HG02610 (cell line): Measurements from ENCODE around the gene NPHS1.
"Not testable (repeated sequence)": the region's sequence is repeated elsewhere in the genome, so short reads cannot be mapped to it uniquely, and the experiment has no call there.

Experiments used
- ATAC-seq: cut with Tn5 transposase; IDR thresholded peaks from one replicate; pipeline ENCODE4 v1.9.1; 2021; ENCODE audit warnings: mild to moderate bottlenecking, moderate library complexity; ENCODE audit not compliant: unreplicated experiment

Gene NPHS1

GRCh38 chr19:35851213-35852028, 883 bp downstream of the NPHS1 start:
- ATAC-seq = no peak

- no peak for ATAC-seq
Observed at GRCh38 chr19:35848919-35849505, 3.3 kb downstream of the NPHS1 start.

DNA sequence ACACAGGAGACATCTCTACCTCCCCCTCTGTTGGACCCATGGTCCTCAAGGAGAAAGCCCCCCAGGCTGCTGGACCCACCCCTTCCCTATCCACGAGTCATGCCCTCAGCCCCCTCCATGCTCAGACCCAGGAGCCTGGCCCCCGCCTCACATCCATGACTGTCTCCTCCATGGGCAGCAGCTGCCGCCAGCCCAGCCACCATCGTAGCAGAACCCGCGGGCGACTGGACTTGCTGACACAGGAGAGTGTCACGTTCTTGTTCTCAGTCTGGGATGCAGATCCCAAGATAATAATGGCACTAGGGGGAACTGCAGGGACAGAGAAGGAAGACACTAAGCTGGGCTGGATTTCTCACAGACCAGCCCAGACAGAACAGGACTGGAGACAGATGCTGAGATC, 3.8 kb downstream of the NPHS1 start:
- ATAC-seq = no peak

GRCh38 chr19:35847911-35848310, 4.4 kb downstream of the NPHS1 start:
- no peak for ATAC-seq

DNA sequence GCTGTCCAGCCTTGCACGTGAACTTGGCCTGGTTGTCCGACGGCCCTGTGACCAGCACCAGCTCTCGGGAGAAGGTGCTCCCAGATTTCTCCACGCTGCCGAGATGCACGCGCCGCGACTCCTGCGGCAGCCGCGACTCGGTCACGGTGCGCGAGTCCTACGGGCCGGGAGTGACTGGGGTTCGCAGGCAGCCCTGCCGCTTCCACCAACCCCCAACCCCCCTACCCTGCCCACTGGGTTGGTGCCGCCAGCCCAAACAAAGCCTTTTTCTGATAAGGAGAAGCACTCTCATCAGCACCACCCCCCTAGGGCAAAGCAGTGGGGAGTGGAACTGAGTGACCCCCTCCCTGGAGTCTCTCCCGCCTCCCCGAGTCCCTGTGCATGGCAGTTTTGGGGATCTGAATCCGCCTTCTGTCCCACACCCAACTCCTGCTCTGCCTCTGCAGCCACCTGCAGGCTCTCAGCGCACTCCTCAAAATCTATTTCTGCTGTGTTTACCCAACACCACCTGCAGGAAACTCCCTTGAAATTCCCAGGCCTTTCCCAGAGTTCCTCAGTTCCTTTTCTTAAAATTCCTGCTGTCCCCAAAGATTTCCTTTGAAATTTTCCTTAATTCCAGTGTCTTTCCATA, 6.2 kb downstream of the NPHS1 start:
- no peak for ATAC-seq

GRCh38 chr19:35845215-35846037, 6.9 kb downstream of the NPHS1 start:
- no peak for ATAC-seq

DNA sequence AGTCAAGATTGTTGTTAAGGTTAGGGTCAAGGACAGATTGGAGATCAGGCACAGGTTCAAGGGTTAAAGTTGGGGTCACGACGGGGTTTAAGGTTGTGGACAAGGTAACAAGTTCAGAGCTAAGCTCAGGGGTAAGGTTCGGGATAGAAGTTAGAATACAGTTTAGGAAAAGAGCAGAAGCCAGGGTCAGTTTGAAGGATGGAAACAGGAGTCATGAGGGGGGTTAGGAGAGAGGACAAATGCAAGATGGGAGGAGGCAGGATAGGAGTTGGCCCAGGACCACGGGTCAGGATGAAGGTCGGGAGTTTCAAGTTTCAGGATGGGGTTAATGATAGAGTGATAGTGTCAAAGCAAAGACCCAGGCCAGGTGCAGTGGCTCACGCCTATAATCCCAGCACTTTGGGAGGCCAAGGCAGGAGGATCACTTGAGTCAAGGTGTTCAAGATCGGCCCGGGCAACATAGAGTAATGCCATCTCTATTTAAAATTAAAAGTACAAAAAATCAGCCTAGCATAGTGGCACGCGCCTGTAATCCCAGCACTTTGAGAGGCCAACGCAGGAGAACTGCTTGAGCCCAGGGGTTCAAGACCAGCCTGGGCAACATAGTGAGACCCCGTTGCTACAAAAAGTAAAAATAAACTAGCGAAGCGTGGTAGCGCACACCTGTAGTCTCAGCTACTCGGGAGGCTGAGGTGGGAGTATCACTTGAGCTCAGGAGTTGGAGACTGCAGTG, 7.7 kb downstream of the NPHS1 start:
- no peak for ATAC-seq

- no peak for ATAC-seq
Observed at GRCh38 chr19:35843676-35844481, 8.4 kb downstream of the NPHS1 start.

- no peak for ATAC-seq
Observed at GRCh38 chr19:35842666-35843272, 9.5 kb downstream of the NPHS1 start.

DNA sequence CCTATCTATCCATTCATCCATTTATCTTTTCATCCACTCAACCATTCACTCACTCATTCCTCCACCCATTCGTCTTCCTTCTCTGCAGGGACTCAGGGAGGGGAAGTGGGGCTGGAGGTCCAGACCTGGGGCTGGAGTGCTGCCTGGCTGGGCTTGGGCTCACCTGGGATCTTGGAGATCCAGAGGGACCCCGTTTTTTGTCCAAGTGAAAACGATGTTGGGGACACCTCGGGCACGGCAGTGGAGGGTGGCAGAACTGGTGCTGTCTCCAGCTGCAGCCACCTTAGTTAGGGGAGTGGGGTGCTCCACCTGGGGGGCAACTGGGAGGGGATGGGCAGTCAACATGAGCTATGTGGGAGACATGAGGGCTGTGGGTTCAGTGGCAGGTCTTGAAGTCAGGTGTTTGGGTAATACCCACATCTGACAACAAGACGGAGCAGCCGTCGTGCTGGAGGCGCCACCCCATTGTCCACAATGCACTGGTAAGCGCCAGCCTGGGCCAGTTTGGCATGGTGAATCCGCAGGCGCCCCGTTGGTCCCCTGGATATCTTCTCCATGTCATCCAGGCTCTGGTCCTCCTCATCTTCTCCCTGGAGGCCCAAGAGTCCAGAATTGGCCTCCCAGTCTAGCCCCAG, 10.2 kb downstream of the NPHS1 start:
- ATAC-seq = no peak

DNA sequence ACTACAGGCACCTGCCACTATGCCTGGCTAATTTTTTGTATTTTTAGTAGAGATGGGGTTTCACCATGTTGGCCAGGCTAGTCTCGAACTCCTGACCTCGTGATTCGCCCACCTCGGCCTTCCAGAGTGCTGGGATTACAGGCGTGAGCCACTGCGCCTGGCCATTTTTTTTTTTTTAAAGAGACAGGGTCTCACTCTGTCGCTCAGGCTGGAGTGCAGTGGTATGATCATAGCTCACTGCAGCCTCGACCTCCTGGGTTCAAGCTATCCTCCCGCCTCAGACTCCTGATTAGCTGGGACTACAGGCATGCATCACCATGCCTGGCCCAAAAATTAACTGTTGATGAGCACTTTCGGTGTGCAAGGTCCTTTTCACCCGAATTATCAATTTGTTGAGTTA, 16.2 kb downstream of the NPHS1 start:
- ATAC-seq = not testable (repeated sequence)

- no peak for ATAC-seq
Observed at GRCh38 chr19:35833972-35834371, 18.3 kb downstream of the NPHS1 start.

GRCh38 chr19:35832054-35832453, 20.2 kb downstream of the NPHS1 start:
- no peak for ATAC-seq

DNA sequence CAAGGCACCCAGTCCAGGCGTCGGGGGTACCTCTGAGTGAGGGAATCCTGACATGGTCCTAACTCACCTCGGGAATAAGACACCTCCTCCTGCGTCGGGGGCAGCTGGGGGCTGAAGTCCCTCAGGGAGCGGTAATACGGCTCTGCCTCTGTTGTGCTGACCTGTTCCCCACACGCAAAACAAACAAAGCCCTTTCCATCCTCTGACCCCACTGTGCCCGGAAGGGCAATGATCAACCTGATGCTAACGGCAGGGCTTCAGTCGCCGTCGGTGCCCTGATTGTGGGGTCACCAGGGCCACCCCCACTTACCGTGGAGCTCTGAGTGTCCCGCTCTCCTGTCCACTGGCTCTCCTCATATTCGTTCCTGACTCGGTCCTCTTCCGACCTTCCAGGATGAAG, 21.3 kb downstream of the NPHS1 start:
- no peak for ATAC-seq

DNA sequence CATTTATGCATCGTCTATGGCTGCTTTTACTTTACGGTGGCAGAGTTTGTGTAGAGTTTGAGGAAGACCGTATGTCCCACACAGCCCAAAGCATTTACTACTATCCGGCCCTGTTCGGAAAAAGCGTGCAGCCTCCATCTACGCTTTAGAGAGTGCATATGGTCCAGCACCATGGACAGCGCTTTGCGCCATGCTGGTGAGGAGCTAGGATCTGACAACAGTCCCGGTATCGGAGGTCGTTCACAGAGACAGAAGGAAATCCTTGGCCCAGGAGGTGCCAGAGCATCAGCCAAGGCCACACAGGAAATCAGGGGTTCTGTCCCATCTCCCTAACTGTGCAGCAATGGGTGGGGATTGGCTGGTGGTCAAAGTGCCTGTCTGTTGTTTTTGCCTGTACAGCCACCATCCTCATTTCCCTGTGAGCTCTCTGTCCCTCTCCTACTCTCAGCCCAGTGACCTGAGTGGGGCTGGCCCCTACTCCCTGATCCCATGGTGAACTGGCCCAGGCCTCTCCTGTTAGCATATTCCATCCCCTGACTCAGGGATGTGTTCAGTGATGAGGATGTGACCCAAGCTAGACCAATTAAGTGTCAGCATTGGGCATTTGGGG, 23.5 kb downstream of the NPHS1 start:
- ATAC-seq = no peak

- no peak for ATAC-seq
Observed at GRCh38 chr19:35824150-35824549, 28.2 kb downstream of the NPHS1 start.

- ATAC-seq = no peak
Observed at GRCh38 chr19:35822579-35822978, 29.7 kb downstream of the NPHS1 start.

DNA sequence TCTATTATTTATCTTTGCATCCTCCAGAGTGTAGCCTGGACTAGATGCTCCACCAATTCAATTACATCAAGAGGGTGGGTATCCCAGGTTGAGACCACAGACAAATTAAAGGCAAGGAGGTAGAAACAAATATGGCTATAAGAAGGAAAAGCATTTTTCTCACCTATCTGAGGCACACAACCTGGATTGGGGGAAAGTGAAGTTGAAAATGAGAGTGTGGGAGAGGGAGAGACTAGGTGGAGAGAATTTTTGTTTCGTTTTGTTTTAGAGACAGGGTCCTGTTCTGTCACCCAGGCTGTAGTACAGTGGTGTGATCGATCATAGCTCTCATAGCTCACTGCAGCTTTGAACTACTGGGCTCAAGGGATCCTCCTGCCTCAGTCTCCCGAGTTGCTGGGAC, 33.9 kb downstream of the NPHS1 start:
- no peak for ATAC-seq

DNA sequence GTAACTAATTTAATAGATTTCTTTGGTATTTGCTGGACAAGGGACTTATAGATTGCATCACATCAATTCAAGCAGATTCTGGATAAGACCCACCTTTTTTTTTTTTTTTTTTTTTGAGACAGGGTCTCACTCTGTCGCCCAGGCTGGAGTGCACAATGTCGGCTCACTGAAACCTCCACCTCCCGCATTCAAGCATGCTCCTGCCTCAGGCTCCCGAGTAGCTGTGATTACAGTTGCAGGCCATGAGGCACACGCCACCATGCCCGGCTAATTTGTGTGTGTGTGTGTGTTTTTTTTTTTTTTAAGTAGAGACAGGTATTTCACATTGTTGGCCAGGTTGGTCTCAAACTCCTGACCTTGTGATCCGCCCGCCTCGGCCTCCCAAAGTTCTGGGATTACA, 35.5 kb downstream of the NPHS1 start:
- ATAC-seq = no peak
